PFSK-1 (cell line): ENCODE data around the gene LYL1.

Source experiments
- FOXP2 ChIP-seq: optimal IDR thresholded peaks from 2 replicates; pipeline ENCODE3; 2011; ENCODE audit warnings: borderline replicate concordance, control low read depth, inconsistent platforms; ENCODE audit not compliant: insufficient read depth; ENCODE audit errors: extremely low read length, extremely low read depth
- POLR2AphosphoS5 ChIP-seq: IDR thresholded peaks from 2 replicates; pipeline ENCODE4 v1.6.1; 2012; ENCODE audit warnings: low read depth, mild to moderate bottlenecking, control low read depth, low read length, moderate library complexity
- SIN3A ChIP-seq: IDR thresholded peaks from 2 replicates; pipeline ENCODE4 v1.6.1; 2012; ENCODE audit warnings: mild to moderate bottlenecking, low read length, moderate library complexity, borderline replicate concordance; ENCODE audit not compliant: insufficient read depth
- TAF1 ChIP-seq: IDR thresholded peaks from 2 replicates; pipeline ENCODE4 v1.6.1; 2012; ENCODE audit warnings: low read length, control low read depth, borderline replicate concordance; ENCODE audit not compliant: insufficient read depth
- TF ChIP-seq, protein P1 (sequence below), 2 experiments: IDR thresholded peaks; 2 replicates each; pipeline versions ENCODE4 v1.6.1 to v1.8.0; 2011 to 2012; ENCODE audit warnings: low read depth in 2 of 2, low read length in 2 of 2, control low read depth in 1 of 2, inconsistent platforms in 1 of 2, mild to moderate bottlenecking in 1 of 2, moderate library complexity in 1 of 2; ENCODE audit not compliant: insufficient read depth in 1 of 2

LYL1 gene

DNA sequence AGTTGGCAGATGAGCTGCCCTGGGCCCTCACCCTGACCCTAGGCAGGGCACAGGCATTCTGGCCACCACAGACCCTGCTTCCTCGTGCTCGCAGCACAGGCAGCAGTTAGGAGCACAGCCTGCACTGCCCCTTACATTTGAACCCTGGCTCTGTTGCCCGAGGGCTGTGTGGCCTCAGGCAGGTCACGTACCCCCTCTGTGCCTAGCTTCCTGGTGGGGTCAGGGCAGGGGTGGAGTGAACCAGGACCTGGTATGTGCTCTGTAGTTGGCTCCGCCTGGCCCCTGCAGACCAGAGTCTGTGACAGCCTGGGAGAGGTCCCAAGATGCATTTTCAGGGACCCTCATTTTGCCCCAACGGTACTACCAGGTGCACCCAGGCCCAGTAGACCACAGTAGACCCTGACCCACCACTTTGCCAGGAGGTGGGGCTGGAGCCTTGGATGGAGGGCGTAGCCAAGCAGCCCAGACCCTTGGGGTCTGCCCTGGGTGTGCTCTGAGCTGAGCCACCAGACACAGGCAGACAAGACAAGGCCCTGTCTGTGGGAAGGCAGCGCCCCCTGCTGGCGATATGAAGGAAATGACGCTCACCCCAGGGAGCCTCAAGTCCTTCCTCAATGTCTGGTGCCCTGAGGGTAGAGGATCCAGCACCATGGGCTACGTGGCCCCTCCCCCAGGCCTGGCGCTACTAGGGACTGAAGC lies 9.1 kb downstream of the LYL1 start:
- TF ChIP-seq TAF1 (no peak), FOXP2 (peak; percentile 62)

DNA sequence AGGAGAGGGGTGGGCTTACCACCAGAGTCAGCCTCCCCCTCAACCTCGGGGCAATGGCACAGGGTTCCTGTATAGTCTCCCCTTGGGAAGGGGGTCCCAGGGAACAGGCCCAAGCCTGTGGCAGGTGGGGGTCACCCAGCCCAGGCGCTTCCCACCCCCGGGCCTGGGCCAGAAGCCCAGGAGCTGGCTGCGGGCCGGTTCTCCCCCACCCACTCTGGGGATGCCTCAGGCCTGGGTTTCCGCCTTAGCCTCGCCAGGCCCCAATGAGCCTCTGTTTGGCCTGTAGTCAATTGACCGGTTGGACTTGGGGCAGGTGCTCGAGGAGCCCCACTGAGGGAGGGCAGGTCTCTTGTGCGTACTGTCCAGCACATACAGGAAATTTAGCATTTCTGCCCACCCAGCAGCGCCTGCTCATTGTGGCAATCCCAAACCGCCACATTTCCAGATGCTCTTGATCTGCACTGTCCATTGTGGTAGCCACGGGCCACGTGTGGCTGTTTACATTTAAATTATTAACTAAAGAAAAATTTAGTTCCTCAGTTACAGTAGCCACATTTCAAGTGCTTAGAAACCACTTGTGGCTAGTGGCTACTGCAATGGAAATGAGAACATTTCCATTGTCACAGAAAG lies 9.9 kb downstream of the LYL1 start:
- TF ChIP-seq SIN3A (no peak), TAF1 (no peak), POLR2AphosphoS5 (no peak), FOXP2 (no peak)
- TF ChIP-seq, protein P1, sequence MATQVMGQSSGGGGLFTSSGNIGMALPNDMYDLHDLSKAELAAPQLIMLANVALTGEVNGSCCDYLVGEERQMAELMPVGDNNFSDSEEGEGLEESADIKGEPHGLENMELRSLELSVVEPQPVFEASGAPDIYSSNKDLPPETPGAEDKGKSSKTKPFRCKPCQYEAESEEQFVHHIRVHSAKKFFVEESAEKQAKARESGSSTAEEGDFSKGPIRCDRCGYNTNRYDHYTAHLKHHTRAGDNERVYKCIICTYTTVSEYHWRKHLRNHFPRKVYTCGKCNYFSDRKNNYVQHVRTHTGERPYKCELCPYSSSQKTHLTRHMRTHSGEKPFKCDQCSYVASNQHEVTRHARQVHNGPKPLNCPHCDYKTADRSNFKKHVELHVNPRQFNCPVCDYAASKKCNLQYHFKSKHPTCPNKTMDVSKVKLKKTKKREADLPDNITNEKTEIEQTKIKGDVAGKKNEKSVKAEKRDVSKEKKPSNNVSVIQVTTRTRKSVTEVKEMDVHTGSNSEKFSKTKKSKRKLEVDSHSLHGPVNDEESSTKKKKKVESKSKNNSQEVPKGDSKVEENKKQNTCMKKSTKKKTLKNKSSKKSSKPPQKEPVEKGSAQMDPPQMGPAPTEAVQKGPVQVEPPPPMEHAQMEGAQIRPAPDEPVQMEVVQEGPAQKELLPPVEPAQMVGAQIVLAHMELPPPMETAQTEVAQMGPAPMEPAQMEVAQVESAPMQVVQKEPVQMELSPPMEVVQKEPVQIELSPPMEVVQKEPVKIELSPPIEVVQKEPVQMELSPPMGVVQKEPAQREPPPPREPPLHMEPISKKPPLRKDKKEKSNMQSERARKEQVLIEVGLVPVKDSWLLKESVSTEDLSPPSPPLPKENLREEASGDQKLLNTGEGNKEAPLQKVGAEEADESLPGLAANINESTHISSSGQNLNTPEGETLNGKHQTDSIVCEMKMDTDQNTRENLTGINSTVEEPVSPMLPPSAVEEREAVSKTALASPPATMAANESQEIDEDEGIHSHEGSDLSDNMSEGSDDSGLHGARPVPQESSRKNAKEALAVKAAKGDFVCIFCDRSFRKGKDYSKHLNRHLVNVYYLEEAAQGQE (IDR thresholded peaks at IDR 0.05; ENCODE audit: insufficient read depth in 1 of 2, low read depth in 2 of 2, low read length in 2 of 2): no peak

DNA sequence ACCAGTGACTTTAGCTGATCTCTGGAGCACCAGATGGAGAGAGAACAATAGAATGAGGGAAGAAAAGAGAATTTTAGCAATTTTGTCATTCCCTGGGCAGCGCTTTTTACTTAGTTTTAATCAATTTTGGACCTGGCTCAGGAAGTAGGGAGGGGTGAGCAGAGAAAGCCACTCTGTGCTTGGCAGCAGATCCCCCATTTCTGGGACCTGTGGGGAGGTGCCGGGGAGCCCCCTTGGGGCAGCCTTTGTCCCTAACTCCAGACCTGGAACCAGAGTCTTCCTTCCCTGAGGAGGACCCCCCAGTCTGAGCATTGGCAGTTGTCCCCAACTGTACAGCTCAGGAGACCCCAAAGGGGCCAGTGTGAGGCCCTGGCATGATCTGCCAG lies 10.5 kb downstream of the LYL1 start:
- TF ChIP-seq FOXP2: no peak
- TF ChIP-seq SIN3A: no peak
- no peak for TF ChIP-seq POLR2AphosphoS5

DNA sequence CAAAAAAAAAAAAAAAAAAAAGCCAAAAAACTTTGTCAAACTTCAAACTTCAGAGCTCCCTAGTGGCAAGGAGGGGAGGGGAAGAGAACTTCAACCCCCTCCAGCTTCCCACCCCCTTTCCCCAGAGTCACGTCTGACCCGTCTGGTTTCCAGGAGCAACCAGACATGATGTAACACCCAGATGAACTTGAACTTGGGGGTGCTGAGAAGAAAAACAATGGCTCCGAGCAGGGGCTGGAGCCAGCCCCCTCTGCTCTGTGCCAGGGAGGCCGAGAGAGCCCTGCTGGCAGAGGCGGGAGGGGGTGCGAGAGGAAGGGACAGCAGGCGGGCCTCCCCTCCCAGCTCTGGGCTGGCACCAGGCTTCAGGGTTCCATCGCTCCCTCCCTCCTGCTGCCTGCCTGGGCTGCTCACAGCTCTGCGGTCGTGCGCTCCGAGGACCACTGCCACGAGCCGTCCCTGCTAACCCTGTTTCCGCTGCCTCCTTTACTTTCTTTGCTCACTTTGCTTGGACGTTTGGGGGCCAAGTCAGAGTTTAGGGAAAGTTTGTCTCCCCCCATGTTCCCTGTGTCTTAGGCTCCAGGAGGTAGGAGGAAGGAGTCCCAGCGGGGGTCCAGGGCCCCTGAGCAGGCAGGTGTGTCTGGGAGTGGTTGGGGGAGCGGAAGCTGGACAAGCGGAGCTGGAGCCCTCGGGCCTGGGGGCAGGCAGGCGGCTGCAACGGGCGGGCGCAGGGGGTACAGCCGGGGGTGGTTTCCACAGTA lies 11.1 kb downstream of the LYL1 start:
- TF ChIP-seq TAF1: no peak

DNA sequence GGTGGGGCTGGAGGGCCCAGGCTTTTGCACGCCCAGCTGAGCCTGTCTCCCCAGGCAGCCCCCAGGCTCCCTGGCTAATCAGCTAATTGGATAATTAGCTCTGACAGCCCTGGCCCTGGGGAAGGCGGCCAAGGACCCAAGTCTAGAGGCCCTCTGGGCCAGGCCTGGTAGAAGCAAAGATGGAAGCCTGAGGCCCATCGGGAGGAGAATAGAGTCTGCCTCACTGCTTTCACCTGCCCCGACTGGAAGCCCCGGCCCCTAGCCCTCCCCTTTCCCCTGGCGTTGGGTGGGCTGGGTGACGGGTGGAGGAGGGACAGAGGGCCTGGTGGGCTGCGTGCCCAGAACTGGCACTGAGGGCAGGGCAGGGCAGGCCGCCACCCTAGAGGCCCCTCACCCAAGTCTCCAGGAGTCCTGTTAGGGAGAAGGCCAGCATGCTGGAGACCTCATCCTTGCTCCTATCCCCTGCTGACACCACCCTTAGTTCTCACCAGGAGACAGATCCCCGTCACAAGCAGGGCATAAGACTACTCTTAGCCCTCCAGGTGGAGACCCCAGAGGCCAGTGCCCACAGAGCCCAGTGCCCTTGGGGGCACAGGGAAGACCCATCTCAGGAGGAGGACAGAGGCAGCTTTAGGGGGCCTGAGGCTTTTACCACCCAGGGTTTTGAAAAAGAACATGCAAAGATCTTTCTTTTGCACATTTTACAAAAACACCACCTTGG lies 12.0 kb downstream of the LYL1 start:
- TF ChIP-seq TAF1 (no peak), FOXP2 (no peak), SIN3A (no peak)
- TF ChIP-seq, protein P1 (IDR thresholded peaks at IDR 0.05; ENCODE audit: insufficient read depth in 1 of 2, low read depth in 2 of 2, low read length in 2 of 2): no peak

DNA sequence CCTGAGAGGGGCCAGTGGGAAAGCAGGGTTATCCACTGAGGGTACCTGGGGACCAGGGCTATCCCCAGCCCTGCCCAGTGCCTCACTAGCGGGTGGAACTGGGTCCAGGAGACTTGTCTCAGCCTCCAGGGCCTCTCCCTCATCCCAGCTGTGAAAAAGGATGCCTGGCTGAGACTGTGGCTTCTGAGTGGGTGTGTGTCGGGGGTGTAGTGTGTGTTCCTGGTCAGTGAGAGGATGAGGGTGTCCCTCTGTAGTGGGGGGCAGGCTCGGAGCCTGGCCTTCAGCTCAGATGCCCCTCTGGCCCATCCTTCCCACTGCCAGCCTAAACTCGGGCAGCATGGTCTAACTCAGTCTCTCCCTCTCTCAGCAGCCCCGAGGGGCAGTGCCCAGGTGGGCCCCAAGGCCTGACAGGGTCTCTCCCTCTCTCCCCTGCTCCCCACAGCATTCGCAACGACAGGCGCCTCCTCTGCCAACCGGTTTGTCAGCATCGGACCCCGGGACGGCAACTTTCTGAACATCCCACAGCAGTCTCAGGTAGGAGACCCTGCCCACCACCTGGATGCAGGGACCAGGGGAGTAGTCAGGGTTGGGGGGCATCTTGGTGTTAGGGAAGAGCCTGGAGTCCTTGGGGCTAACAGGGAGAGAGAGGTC lies 12.7 kb downstream of the LYL1 start:
- TF ChIP-seq POLR2AphosphoS5: no peak
- TF ChIP-seq, protein P1 (IDR thresholded peaks at IDR 0.05; ENCODE audit: insufficient read depth in 1 of 2, low read depth in 2 of 2, low read length in 2 of 2): no peak
- TF ChIP-seq SIN3A: no peak
- TF ChIP-seq FOXP2: no peak
- TF ChIP-seq TAF1: no peak
